A204.1 (cell line): ENCODE results near the gene CABCOCO1.

ENCODE experiments used
- FAIRE-seq: peaks from 2 replicates; lab custom pipeline; 2012; peaks lifted over from hg19 to GRCh38; lab: Jason Lieb, UNC

CABCOCO1 gene

GRCh38 chr10:61786728-61787127 is 124.0 kb downstream of the CABCOCO1 start:
- no peak for FAIRE-seq

- FAIRE-seq = no peak
These were observed 124.4 kb downstream of the CABCOCO1 start for GRCh38 chr10:61787170-61787569.

GRCh38 chr10:61789031-61789430 is 126.3 kb downstream of the CABCOCO1 start:
- FAIRE-seq = no peak

- no peak for FAIRE-seq
These were observed 128.5 kb downstream of the CABCOCO1 start for GRCh38 chr10:61791216-61791615.

GRCh38 chr10:61792097-61792716 is 129.5 kb downstream of the CABCOCO1 start:
- no peak for FAIRE-seq

GRCh38 chr10:61792921-61793320 is 130.2 kb downstream of the CABCOCO1 start:
- FAIRE-seq = no peak

- FAIRE-seq = peak; percentile 30
These were observed 131.3 kb downstream of the CABCOCO1 start for GRCh38 chr10:61793760-61794703.

GRCh38 chr10:61795147-61795546 is 132.4 kb downstream of the CABCOCO1 start:
- FAIRE-seq = no peak

GRCh38 chr10:61795551-61795950 is 132.8 kb downstream of the CABCOCO1 start:
- FAIRE-seq = no peak

GRCh38 chr10:61796785-61797184 is 134.1 kb downstream of the CABCOCO1 start:
- FAIRE-seq = no peak

GRCh38 chr10:61797304-61798153 is 134.8 kb downstream of the CABCOCO1 start:
- FAIRE-seq = no peak

- no peak for FAIRE-seq
These were observed 136.0 kb downstream of the CABCOCO1 start for GRCh38 chr10:61798713-61799112.

GRCh38 chr10:61801484-61801883 is 138.8 kb downstream of the CABCOCO1 start:
- FAIRE-seq = no peak

GRCh38 chr10:61803269-61803668 is 140.5 kb downstream of the CABCOCO1 start:
- no peak for FAIRE-seq

- no peak for FAIRE-seq
These were observed 141.7 kb downstream of the CABCOCO1 start for GRCh38 chr10:61804414-61804813.

GRCh38 chr10:61805091-61805490 is 142.4 kb downstream of the CABCOCO1 start:
- FAIRE-seq = no peak

GRCh38 chr10:61810263-61810662 is 147.5 kb downstream of the CABCOCO1 start:
- FAIRE-seq = no peak

- FAIRE-seq = no peak
These were observed 149.5 kb downstream of the CABCOCO1 start for GRCh38 chr10:61812052-61812721.

- no peak for FAIRE-seq
These were observed 150.2 kb downstream of the CABCOCO1 start for GRCh38 chr10:61812920-61813319.

GRCh38 chr10:61814160-61814559 is 151.4 kb downstream of the CABCOCO1 start:
- no peak for FAIRE-seq

- no peak for FAIRE-seq
These were observed 152.8 kb downstream of the CABCOCO1 start for GRCh38 chr10:61815496-61815895.
